ENCODE results near the gene NACC2. TPM values are rescaled to one million over a fixed set of nuclear protein-coding genes. Genes with fewer than 3 reads are reported as not detected.

Gene NACC2
- total and polyA plus RNA-seq, 2 experiments from 2014 or later = 3.8 to 20.8 TPM

DNA sequence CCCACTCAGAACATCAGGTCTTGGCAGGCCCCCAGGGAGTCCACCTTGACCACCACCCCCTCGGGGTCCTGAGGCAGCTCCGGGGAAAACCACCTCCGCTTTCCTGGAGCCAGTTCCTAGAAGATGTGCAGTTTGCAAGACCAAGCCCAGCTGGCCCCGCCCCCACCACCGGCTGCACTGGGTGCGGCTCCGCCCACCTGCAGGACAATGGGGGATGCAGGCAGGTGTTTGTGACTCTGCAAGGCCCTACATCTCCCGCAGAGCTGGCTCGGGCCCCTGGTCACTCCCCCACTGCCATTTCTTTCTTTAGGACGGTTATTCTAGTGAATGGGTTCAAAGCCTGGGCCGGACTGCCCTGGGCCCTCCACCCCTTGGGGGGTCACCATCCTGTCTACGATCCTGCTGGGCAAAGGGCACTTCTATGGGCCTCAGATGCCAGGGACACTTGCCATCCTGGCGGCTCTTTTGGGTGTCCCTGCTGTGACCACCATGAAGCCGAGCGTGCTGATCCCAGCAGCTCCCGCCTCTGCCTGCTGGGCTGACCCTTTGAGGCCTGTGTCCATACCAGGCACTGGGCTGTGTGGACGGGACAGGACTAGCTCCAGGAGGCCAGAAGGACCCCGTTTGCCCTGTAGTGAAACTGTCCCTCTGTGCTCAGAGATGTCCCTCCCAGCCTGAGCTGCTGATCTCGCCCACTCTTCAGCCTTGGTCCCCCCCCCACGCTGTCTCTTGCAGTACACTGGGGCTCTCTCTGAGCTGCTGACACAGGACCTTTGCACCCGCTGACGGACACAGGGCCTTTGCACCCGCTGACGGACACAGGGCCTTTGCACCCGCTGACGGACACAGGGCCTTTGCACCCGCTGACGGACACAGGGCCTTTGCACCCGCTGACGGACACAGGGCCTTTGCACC is 5.9 kb upstream of the NACC2 start:
- H3K4me2 ChIP-seq = peak overlapping the region; percentile 32; the same call in 1 of the 2 replicates
- no peak overlapping the region for H3K4me3 Mint-ChIP-seq

DNA sequence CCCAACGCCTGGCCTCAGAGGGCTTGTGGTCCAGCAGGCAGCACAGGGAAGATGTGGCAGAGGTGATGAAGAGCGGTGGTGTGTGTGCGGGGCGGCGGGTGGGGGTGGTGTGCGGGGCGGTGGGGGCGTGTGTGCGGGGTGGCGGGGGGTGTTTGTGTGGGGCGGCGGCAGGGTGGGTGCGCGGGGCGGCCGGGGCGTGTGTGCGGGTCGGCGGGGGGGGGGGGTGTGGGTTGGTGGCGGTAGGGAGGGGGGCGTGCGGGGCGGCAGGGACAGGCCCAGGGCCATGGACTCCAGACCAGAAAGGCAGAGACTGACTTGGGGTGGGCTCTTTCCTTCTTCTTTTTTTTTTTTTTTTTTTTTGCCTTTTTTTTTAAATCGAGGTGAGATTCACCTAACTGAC is 4.5 kb upstream of the NACC2 start:
- Histone ChIP-seq H3K27ac (ENCODE audit: low read depth) (no peak overlapping the region), H4K20me1 (replicated peaks; ENCODE audit: insufficient read depth) (no peaks in the 10 kb centered on the region), H3K36me3 (ENCODE audit: insufficient read depth) (no peaks in the 10 kb centered on the region), H3K4me1 (ENCODE audit: insufficient read depth) (peaks cover 26% of the 10 kb centered on the region), H3K79me2 (replicated peaks; ENCODE audit: insufficient read depth) (no peaks in the 10 kb centered on the region), H3K4me3 (no peak overlapping the region), H3F3A (replicated peaks; ENCODE audit: low read depth) (no peaks in the 10 kb centered on the region; the same call in 1 of the 2 replicates), H2AFZ (no peak overlapping the region), H3K9me2 (ENCODE audit: insufficient read depth) (no peaks in the 10 kb centered on the region), H3K4me2 (no peak overlapping the region), H3K27me3 (ENCODE audit: insufficient read depth) (peaks cover 17% of the 10 kb centered on the region)
- no peaks in the 10 kb centered on the region for H3K36me3 Mint-ChIP-seq (ENCODE audit: low read depth)
- no peak overlapping the region for H3K27ac Mint-ChIP-seq
- peaks cover 28% of the 10 kb centered on the region for H3K4me1 Mint-ChIP-seq
- TF ChIP-seq ZNF114 (CRISPR knock-in tag; IDR thresholded peaks at IDR 0.05) = no peak
- no peak for TF ChIP-seq JUNB (IDR thresholded peaks at IDR 0.05; ENCODE audit: unreplicated experiment)
- TF ChIP-seq STAT1 (IDR thresholded peaks at IDR 0.05; ENCODE audit: unreplicated experiment) = no peak
- TF ChIP-seq, protein P1, sequence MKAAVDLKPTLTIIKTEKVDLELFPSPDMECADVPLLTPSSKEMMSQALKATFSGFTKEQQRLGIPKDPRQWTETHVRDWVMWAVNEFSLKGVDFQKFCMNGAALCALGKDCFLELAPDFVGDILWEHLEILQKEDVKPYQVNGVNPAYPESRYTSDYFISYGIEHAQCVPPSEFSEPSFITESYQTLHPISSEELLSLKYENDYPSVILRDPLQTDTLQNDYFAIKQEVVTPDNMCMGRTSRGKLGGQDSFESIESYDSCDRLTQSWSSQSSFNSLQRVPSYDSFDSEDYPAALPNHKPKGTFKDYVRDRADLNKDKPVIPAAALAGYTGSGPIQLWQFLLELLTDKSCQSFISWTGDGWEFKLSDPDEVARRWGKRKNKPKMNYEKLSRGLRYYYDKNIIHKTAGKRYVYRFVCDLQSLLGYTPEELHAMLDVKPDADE (IDR thresholded peaks at IDR 0.05) = no peak
- TF ChIP-seq POLR2AphosphoS5 (IDR thresholded peaks at IDR 0.05; ENCODE audit: low read depth) = no peak
- DNase-seq (ENCODE audit: low spot score) (no peak), ATAC-seq (no peak)
- peaks cover 27% of the 10 kb centered on the region for H3K27me3 Mint-ChIP-seq (ENCODE audit: insufficient read depth, low read depth, poor library complexity)
- no peak overlapping the region for H3K4me3 Mint-ChIP-seq
- H3K9me3 Mint-ChIP-seq = no peaks in the 10 kb centered on the region

More for the DNA sequence above, 5.9 kb upstream of the NACC2 start:
- no peak overlapping the region for H3K27ac Mint-ChIP-seq
- no peaks in the 10 kb centered on the region; the same call in 1 of the 2 replicates for H3F3A ChIP-seq (replicated peaks; ENCODE audit: low read depth)
- no peaks in the 10 kb centered on the region for H3K9me3 Mint-ChIP-seq
- TF ChIP-seq EZH2phosphoT487 (IDR thresholded peaks at IDR 0.05; ENCODE audit: unreplicated experiment) (no peak), EZH2 (IDR thresholded peaks at IDR 0.05; ENCODE audit: low read depth, unreplicated experiment) (no peak), ZNF114 (CRISPR knock-in tag; IDR thresholded peaks at IDR 0.05) (no peak), ZNF331 (CRISPR knock-in tag; IDR thresholded peaks at IDR 0.05; ENCODE audit: low read depth) (no peak)
- peaks cover 41% of the 10 kb centered on the region for H3K4me1 Mint-ChIP-seq
- H3K36me3 ChIP-seq (ENCODE audit: insufficient read depth) = no peaks in the 10 kb centered on the region
- peaks cover 12% of the 10 kb centered on the region for H3K27me3 ChIP-seq (ENCODE audit: insufficient read depth)
- peaks cover 30% of the 10 kb centered on the region for H3K4me1 ChIP-seq (ENCODE audit: insufficient read depth)
- H3K36me3 Mint-ChIP-seq (ENCODE audit: low read depth) = no peaks in the 10 kb centered on the region
- H2AFZ ChIP-seq = no peak overlapping the region
- H4K20me1 ChIP-seq (replicated peaks; ENCODE audit: insufficient read depth) = no peaks in the 10 kb centered on the region
- DNase-seq (ENCODE audit: low spot score) (peak; percentile 80), ATAC-seq (peak; percentile 56)
- peaks cover 35% of the 10 kb centered on the region for H3K27me3 Mint-ChIP-seq (ENCODE audit: insufficient read depth, low read depth, poor library complexity)
- no peaks in the 10 kb centered on the region for H3K9me2 ChIP-seq (ENCODE audit: insufficient read depth)
- H3K4me3 ChIP-seq = peak overlapping the region; percentile 10; the same call in 1 of the 2 replicates
- H3K79me2 ChIP-seq (replicated peaks; ENCODE audit: insufficient read depth) = no peaks in the 10 kb centered on the region
- no peak overlapping the region for H3K27ac ChIP-seq (ENCODE audit: low read depth)

DNA sequence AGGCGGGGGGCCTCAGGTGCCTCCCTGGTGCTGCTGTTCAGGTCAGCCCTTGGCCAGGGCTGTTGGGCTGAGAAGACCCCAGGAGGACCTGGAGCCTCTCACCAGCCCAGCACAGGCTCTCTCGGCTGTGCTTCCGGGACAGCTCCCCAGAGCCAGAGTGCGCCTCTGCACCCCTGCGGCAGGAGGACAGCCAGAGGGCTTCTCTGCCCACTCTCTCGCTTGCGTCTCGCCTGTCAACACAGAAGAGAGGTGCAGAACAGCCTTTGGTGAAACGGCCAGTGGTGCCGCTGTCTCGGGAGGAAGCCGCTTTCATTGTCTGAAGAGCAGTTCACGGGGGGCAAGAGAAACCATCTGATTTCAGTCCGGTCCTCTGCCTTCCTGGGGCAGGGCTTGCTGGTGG is 3.8 kb upstream of the NACC2 start:
- Histone ChIP-seq H3K4me1 (ENCODE audit: insufficient read depth) (peaks cover 21% of the 10 kb centered on the region), H3K27me3 (ENCODE audit: insufficient read depth) (peaks cover 24% of the 10 kb centered on the region), H3K27ac (ENCODE audit: low read depth) (no peak overlapping the region), H3F3A (replicated peaks; ENCODE audit: low read depth) (no peaks in the 10 kb centered on the region; the same call in 1 of the 2 replicates), H3K4me3 (no peak overlapping the region), H2AFZ (no peak overlapping the region), H3K36me3 (ENCODE audit: insufficient read depth) (no peaks in the 10 kb centered on the region), H3K79me2 (replicated peaks; ENCODE audit: insufficient read depth) (no peaks in the 10 kb centered on the region), H4K20me1 (replicated peaks; ENCODE audit: insufficient read depth) (no peaks in the 10 kb centered on the region), H3K4me2 (no peak overlapping the region), H3K9me2 (ENCODE audit: insufficient read depth) (no peaks in the 10 kb centered on the region)
- Mint-ChIP-seq H3K9me3 (no peaks in the 10 kb centered on the region), H3K4me3 (no peak overlapping the region; the same call in 2 of the 3 replicates), H3K4me1 (peaks cover 21% of the 10 kb centered on the region), H3K36me3 (ENCODE audit: low read depth) (no peaks in the 10 kb centered on the region), H3K27me3 (ENCODE audit: insufficient read depth, low read depth, poor library complexity) (peaks cover 26% of the 10 kb centered on the region), H3K27ac (no peak overlapping the region)
- DNase-seq (ENCODE audit: low spot score) (no peak), ATAC-seq (no peak)
- TF ChIP-seq, protein P1 (IDR thresholded peaks at IDR 0.05) = no peak
- TF ChIP-seq EZH2 (IDR thresholded peaks at IDR 0.05; ENCODE audit: low read depth, unreplicated experiment) (no peak), POLR2AphosphoS5 (IDR thresholded peaks at IDR 0.05; ENCODE audit: low read depth) (no peak), ZNF114 (CRISPR knock-in tag; IDR thresholded peaks at IDR 0.05) (no peak)
- TF ChIP-seq, protein P2, sequence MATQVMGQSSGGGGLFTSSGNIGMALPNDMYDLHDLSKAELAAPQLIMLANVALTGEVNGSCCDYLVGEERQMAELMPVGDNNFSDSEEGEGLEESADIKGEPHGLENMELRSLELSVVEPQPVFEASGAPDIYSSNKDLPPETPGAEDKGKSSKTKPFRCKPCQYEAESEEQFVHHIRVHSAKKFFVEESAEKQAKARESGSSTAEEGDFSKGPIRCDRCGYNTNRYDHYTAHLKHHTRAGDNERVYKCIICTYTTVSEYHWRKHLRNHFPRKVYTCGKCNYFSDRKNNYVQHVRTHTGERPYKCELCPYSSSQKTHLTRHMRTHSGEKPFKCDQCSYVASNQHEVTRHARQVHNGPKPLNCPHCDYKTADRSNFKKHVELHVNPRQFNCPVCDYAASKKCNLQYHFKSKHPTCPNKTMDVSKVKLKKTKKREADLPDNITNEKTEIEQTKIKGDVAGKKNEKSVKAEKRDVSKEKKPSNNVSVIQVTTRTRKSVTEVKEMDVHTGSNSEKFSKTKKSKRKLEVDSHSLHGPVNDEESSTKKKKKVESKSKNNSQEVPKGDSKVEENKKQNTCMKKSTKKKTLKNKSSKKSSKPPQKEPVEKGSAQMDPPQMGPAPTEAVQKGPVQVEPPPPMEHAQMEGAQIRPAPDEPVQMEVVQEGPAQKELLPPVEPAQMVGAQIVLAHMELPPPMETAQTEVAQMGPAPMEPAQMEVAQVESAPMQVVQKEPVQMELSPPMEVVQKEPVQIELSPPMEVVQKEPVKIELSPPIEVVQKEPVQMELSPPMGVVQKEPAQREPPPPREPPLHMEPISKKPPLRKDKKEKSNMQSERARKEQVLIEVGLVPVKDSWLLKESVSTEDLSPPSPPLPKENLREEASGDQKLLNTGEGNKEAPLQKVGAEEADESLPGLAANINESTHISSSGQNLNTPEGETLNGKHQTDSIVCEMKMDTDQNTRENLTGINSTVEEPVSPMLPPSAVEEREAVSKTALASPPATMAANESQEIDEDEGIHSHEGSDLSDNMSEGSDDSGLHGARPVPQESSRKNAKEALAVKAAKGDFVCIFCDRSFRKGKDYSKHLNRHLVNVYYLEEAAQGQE (IDR thresholded peaks at IDR 0.05; ENCODE audit: unreplicated experiment) = no peak
- TF ChIP-seq, protein P3, sequence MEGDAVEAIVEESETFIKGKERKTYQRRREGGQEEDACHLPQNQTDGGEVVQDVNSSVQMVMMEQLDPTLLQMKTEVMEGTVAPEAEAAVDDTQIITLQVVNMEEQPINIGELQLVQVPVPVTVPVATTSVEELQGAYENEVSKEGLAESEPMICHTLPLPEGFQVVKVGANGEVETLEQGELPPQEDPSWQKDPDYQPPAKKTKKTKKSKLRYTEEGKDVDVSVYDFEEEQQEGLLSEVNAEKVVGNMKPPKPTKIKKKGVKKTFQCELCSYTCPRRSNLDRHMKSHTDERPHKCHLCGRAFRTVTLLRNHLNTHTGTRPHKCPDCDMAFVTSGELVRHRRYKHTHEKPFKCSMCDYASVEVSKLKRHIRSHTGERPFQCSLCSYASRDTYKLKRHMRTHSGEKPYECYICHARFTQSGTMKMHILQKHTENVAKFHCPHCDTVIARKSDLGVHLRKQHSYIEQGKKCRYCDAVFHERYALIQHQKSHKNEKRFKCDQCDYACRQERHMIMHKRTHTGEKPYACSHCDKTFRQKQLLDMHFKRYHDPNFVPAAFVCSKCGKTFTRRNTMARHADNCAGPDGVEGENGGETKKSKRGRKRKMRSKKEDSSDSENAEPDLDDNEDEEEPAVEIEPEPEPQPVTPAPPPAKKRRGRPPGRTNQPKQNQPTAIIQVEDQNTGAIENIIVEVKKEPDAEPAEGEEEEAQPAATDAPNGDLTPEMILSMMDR (conservative IDR thresholded peaks at IDR 0.05; ENCODE audit: low read depth in 2 of 2) = no peak
